Measurements from ENCODE around the gene GINS3. TPM values are rescaled to one million over a fixed set of nuclear protein-coding genes. Genes with fewer than 3 reads are reported as not detected.

The GINS3 gene
- total RNA-seq, 1 experiment from 2014 or later: 7.6 TPM

DNA sequence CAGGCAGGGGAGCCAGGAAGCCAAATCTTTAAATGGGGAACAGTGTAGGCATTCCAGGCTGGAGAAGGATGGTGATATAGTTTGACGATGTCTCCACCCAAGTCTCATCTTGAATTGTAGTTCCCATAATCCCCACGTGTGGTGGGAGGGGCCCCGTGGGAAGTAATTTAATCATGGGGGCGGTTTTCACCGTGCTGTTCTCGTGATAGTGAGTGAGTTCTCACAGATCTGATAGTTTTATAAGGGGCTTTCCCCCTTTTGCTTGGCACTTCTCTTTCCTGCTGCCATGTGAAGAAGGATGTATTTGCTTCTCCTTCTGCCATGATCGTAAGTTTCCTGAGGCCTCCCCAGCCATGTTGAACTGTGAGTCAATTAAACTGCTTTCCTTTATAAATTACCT is 28.8 kb downstream of the GINS3 start:
- no peak overlapping the region for H3K27ac ChIP-seq (ENCODE audit: low read length)
- TF ChIP-seq REST (IDR thresholded peaks at IDR 0.05; ENCODE audit: insufficient read depth in 1 of 2, low read depth in 2 of 2, low read length in 1 of 2): no peak
- TF ChIP-seq, protein P1, sequence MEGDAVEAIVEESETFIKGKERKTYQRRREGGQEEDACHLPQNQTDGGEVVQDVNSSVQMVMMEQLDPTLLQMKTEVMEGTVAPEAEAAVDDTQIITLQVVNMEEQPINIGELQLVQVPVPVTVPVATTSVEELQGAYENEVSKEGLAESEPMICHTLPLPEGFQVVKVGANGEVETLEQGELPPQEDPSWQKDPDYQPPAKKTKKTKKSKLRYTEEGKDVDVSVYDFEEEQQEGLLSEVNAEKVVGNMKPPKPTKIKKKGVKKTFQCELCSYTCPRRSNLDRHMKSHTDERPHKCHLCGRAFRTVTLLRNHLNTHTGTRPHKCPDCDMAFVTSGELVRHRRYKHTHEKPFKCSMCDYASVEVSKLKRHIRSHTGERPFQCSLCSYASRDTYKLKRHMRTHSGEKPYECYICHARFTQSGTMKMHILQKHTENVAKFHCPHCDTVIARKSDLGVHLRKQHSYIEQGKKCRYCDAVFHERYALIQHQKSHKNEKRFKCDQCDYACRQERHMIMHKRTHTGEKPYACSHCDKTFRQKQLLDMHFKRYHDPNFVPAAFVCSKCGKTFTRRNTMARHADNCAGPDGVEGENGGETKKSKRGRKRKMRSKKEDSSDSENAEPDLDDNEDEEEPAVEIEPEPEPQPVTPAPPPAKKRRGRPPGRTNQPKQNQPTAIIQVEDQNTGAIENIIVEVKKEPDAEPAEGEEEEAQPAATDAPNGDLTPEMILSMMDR (IDR thresholded peaks at IDR 0.05): no peak
- no peak for TF ChIP-seq SIN3A (IDR thresholded peaks at IDR 0.05; ENCODE audit: borderline replicate concordance, insufficient read depth, low read depth, low read length)
- no peak for TF ChIP-seq POLR2AphosphoS5 (IDR thresholded peaks at IDR 0.05; ENCODE audit: low read depth, low read length)
- no peak for TF ChIP-seq TCF7L2 (IDR thresholded peaks at IDR 0.05; ENCODE audit: low read depth, low read length)
- ChIA-PET CTCF (no interaction called here), POLR2A (no interaction called here)
- no peak for DNase-seq (ENCODE audit: low read depth, low spot score)
- no TSS peak for BruUV-seq (replicated peaks)
- H3K4me3 ChIP-seq (ENCODE audit: low read depth in 2 of 2, low read length in 2 of 2): no peak overlapping the region
- H3K4me1 ChIP-seq (ENCODE audit: control insufficient read depth, insufficient read depth, low read length): no peaks in the 10 kb centered on the region
- no peaks in the 10 kb centered on the region for H3K9me3 ChIP-seq (ENCODE audit: control insufficient read depth, insufficient read depth, low read depth, low read length)
- no peak for ATAC-seq
- no peaks in the 10 kb centered on the region for H3K27me3 ChIP-seq (ENCODE audit: control insufficient read depth, insufficient read depth, low read length)
- no peaks in the 10 kb centered on the region for H3K36me3 ChIP-seq (ENCODE audit: control insufficient read depth, insufficient read depth, low read length)
- intact Hi-C loops (cut with micrococcal nuclease; ENCODE audit: unreplicated experiment) (no loop called here), in situ Hi-C loops (cut with HindIII; ENCODE audit: low pct_unique_long_range_greater_than_20kb, low sequenced_read_pairs) (no loop called here)

GRCh38 chr16:58421529-58421928 is 29.3 kb downstream of the GINS3 start:
- H3K4me1 ChIP-seq (ENCODE audit: control insufficient read depth, insufficient read depth, low read length): no peaks in the 10 kb centered on the region
- H3K36me3 ChIP-seq (ENCODE audit: control insufficient read depth, insufficient read depth, low read length): no peaks in the 10 kb centered on the region
- POLR2A ChIA-PET: no interaction called here
- TF ChIP-seq TCF7L2 (IDR thresholded peaks at IDR 0.05; ENCODE audit: low read depth, low read length) (no peak), SIN3A (IDR thresholded peaks at IDR 0.05; ENCODE audit: borderline replicate concordance, insufficient read depth, low read depth, low read length) (no peak), REST (IDR thresholded peaks at IDR 0.05; ENCODE audit: insufficient read depth in 1 of 2, low read depth in 2 of 2, low read length in 1 of 2) (no peak), POLR2AphosphoS5 (IDR thresholded peaks at IDR 0.05; ENCODE audit: low read depth, low read length) (no peak)
- TF ChIP-seq, protein P1 (IDR thresholded peaks at IDR 0.05): no peak
- no peaks in the 10 kb centered on the region for H3K27me3 ChIP-seq (ENCODE audit: control insufficient read depth, insufficient read depth, low read length)
- H3K4me3 ChIP-seq (ENCODE audit: low read depth in 2 of 2, low read length in 2 of 2): no peak overlapping the region
- no peak for DNase-seq (ENCODE audit: low read depth, low spot score)
- no peak for ATAC-seq
- intact Hi-C loops (cut with micrococcal nuclease; ENCODE audit: unreplicated experiment) (no loop called here), in situ Hi-C loops (cut with HindIII; ENCODE audit: low pct_unique_long_range_greater_than_20kb, low sequenced_read_pairs) (no loop called here)
- H3K27ac ChIP-seq (ENCODE audit: low read length): no peak overlapping the region
- no peaks in the 10 kb centered on the region for H3K9me3 ChIP-seq (ENCODE audit: control insufficient read depth, insufficient read depth, low read depth, low read length)
- BruUV-seq (replicated peaks): no TSS peak
- CTCF ChIA-PET: no interaction called here
